ENCODE results near the gene NFKBIB. TPM values are rescaled to one million over a fixed set of nuclear protein-coding genes. Genes with fewer than 3 reads are reported as not detected.
A peak's percentile ranks its signal among the peaks of the same experiment; 100 is the strongest.
"Not testable (repeated sequence)": the region's sequence is repeated elsewhere in the genome, so short reads cannot be mapped to it uniquely, and the experiment has no call there.

Gene NFKBIB
- total RNA-seq, 2 experiments from 2014 or later = 85.7 to 86.2 TPM

GRCh38 chr19:38868551-38868950 lies 31.2 kb upstream of the NFKBIB start:
- peaks cover 9% of the 10 kb centered on the region for H3K9me3 Mint-ChIP-seq
- peaks cover 39% of the 10 kb centered on the region for H3K4me1 Mint-ChIP-seq
- peak overlapping the region; percentile 91 for H3K4me3 Mint-ChIP-seq
- DNase-seq = no peak
- peak overlapping the region; percentile 92 for H3K27ac Mint-ChIP-seq
- H3K27me3 Mint-ChIP-seq = no peaks in the 10 kb centered on the region
- H3K36me3 Mint-ChIP-seq = peaks cover 42% of the 10 kb centered on the region

- peak overlapping the region; percentile 92 for H3K27ac Mint-ChIP-seq
- peak overlapping the region; percentile 91 for H3K4me3 Mint-ChIP-seq
- H3K27me3 Mint-ChIP-seq = no peaks in the 10 kb centered on the region
- peak; percentile 45 for DNase-seq
- peaks cover 38% of the 10 kb centered on the region for H3K4me1 Mint-ChIP-seq
- H3K36me3 Mint-ChIP-seq = peaks cover 41% of the 10 kb centered on the region
- peaks cover 8% of the 10 kb centered on the region for H3K9me3 Mint-ChIP-seq
These were observed 30.5 kb upstream of the NFKBIB start for GRCh38 chr19:38869160-38869835.

- Mint-ChIP-seq H3K27me3 (no peaks in the 10 kb centered on the region), H3K9me3 (peaks cover 2% of the 10 kb centered on the region), H3K4me3 (peak overlapping the region; percentile 91), H3K36me3 (peaks cover 34% of the 10 kb centered on the region), H3K4me1 (peaks cover 31% of the 10 kb centered on the region), H3K27ac (peak overlapping the region; percentile 92)
- DNase-seq = peak; percentile 97
These were observed 29.7 kb upstream of the NFKBIB start for GRCh38 chr19:38869836-38870607.

GRCh38 chr19:38870612-38871011 lies 29.2 kb upstream of the NFKBIB start:
- Mint-ChIP-seq H3K9me3 (no peaks in the 10 kb centered on the region), H3K27me3 (no peaks in the 10 kb centered on the region), H3K27ac (peak overlapping the region; percentile 74), H3K4me3 (peak overlapping the region; percentile 91), H3K36me3 (peaks cover 30% of the 10 kb centered on the region), H3K4me1 (peaks cover 26% of the 10 kb centered on the region)
- DNase-seq = no peak

GRCh38 chr19:38873400-38873799 lies 26.4 kb upstream of the NFKBIB start:
- not testable (repeated sequence) for H3K27me3 Mint-ChIP-seq, DNase-seq, H3K27ac Mint-ChIP-seq, H3K9me3 Mint-ChIP-seq, H3K4me3 Mint-ChIP-seq
- peaks cover 23% of the 10 kb centered on the region for H3K36me3 Mint-ChIP-seq
- H3K4me1 Mint-ChIP-seq = peaks cover 25% of the 10 kb centered on the region

GRCh38 chr19:38875656-38876395 lies 23.9 kb upstream of the NFKBIB start:
- Mint-ChIP-seq H3K27me3 (no peaks in the 10 kb centered on the region), H3K4me3 (no peak overlapping the region), H3K36me3 (peaks cover 5% of the 10 kb centered on the region), H3K4me1 (peaks cover 22% of the 10 kb centered on the region), H3K27ac (peak overlapping the region; percentile 43), H3K9me3 (no peaks in the 10 kb centered on the region)
- DNase-seq = no peak

GRCh38 chr19:38877781-38878574 lies 21.8 kb upstream of the NFKBIB start, which contains the start of gene RINL:
RINL (minus strand) TSS chr19:38878275; CDS start chr19:38876742, 1,533 bp downstream.
- Mint-ChIP-seq H3K27me3 (no peaks in the 10 kb centered on the region), H3K27ac (peak within 1 kb of the TSS; percentile 95), H3K9me3 (no peaks in the 10 kb centered on the region), H3K4me3 (peak within 1 kb of the TSS; percentile 91), H3K4me1 (peaks cover 24% of the 10 kb centered on the region), H3K36me3 (peaks cover 2% of the 10 kb centered on the region)
- DNase-seq = peak; percentile 71

GRCh38 chr19:38878575-38879399 lies 21.0 kb upstream of the NFKBIB start:
- Mint-ChIP-seq H3K27me3 (no peaks in the 10 kb centered on the region), H3K27ac (peak overlapping the region; percentile 95), H3K36me3 (peaks cover 2% of the 10 kb centered on the region), H3K9me3 (no peaks in the 10 kb centered on the region), H3K4me1 (peaks cover 24% of the 10 kb centered on the region), H3K4me3 (peak overlapping the region; percentile 91)
- no peak for DNase-seq

GRCh38 chr19:38879400-38879751 lies 20.4 kb upstream of the NFKBIB start:
- no peak overlapping the region for H3K4me3 Mint-ChIP-seq
- no peak overlapping the region for H3K27ac Mint-ChIP-seq
- no peak for DNase-seq
- H3K9me3 Mint-ChIP-seq = no peaks in the 10 kb centered on the region
- peaks cover 24% of the 10 kb centered on the region for H3K4me1 Mint-ChIP-seq
- peaks cover 2% of the 10 kb centered on the region for H3K36me3 Mint-ChIP-seq
- H3K27me3 Mint-ChIP-seq = no peaks in the 10 kb centered on the region

GRCh38 chr19:38880076-38880881 lies 19.5 kb upstream of the NFKBIB start:
- DNase-seq = no peak
- Mint-ChIP-seq H3K4me1 (peaks cover 24% of the 10 kb centered on the region), H3K36me3 (peaks cover 2% of the 10 kb centered on the region), H3K9me3 (no peaks in the 10 kb centered on the region), H3K27ac (peak overlapping the region; percentile 62), H3K27me3 (no peaks in the 10 kb centered on the region), H3K4me3 (no peak overlapping the region)

GRCh38 chr19:38880882-38881609 lies 18.7 kb upstream of the NFKBIB start:
- Mint-ChIP-seq H3K27me3 (no peaks in the 10 kb centered on the region), H3K9me3 (no peaks in the 10 kb centered on the region), H3K4me3 (no peak overlapping the region), H3K4me1 (peaks cover 24% of the 10 kb centered on the region), H3K36me3 (peaks cover under 1% of the 10 kb centered on the region), H3K27ac (peak overlapping the region; percentile 65)
- DNase-seq = no peak

- H3K27ac Mint-ChIP-seq = no peak overlapping the region
These were observed 16.5 kb upstream of the NFKBIB start for GRCh38 chr19:38883286-38883685.

GRCh38 chr19:38884691-38885090 lies 15.1 kb upstream of the NFKBIB start:
- not testable (repeated sequence) for H3K4me3 Mint-ChIP-seq, H3K27me3 Mint-ChIP-seq, H3K27ac Mint-ChIP-seq, H3K4me1 Mint-ChIP-seq, H3K36me3 Mint-ChIP-seq, H3K9me3 Mint-ChIP-seq, DNase-seq

More at GRCh38 chr19:38883286-38883685, 16.5 kb upstream of the NFKBIB start:
- no peak for DNase-seq
- Mint-ChIP-seq H3K4me3 (no peak overlapping the region), H3K4me1 (peaks cover 17% of the 10 kb centered on the region), H3K9me3 (no peaks in the 10 kb centered on the region), H3K27me3 (no peaks in the 10 kb centered on the region), H3K36me3 (no peaks in the 10 kb centered on the region)
